HT-29 (cell line): ENCODE results near the gene ZBTB7C. TPM values are rescaled to one million over a fixed set of nuclear protein-coding genes. Genes with fewer than 3 reads are reported as not detected.
A peak's percentile ranks its signal among the peaks of the same experiment; 100 is the strongest.

Experiments
- DNase-seq: peaks from one replicate; pipeline ENCODE4 v3.0.0-alpha.2; 2015; ENCODE audit warnings: low spot score
- total RNA-seq: library from RNA; depleted of rRNA; stranded (reverse); fragments of >200 nt; shearing (Covaris generic); gene quantifications from 2 replicates; pipeline ENCODE4 v1.2.3, GENCODE V29; 2014

Gene ZBTB7C
- total RNA-seq, 1 experiment from 2014 or later: 15.1 TPM

DNA sequence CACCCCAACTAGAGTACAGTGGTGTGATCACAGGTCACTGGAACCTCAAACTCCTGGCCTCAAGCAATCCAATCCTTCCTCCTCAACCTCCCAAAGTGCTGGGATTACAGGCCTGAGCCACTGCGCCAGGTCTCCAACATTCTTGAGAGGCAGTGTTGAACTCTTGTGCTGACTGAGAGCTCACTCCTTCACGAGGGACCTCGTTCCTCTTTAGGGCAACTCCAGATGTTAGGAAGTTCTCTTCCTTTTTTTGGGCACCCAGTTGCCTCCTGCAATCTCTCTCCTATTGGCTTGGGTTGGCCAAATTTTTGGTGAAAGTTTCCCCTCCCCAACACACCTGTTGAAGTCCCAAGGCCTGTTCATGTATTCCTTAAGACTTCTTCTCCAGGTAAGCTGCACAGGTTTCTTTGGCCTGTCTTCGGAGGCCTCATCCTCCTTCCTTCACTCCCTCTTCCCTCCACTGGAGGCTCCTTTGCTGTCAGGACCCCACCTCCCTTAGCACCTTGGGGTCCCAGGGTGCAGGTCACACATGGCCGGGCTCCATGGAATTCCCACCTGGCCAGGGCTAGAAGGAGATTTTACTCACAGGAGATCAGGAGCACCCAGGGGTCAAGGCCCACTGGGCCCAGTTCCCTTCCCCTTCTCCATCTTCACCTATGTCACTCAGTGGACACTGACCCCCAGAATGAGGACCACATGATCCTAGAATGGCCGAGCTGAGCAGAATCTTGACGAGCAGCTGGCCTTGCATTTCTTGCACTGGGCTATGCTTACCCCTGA, 384.1 kb downstream of the ZBTB7C start:
- no peak for DNase-seq

DNA sequence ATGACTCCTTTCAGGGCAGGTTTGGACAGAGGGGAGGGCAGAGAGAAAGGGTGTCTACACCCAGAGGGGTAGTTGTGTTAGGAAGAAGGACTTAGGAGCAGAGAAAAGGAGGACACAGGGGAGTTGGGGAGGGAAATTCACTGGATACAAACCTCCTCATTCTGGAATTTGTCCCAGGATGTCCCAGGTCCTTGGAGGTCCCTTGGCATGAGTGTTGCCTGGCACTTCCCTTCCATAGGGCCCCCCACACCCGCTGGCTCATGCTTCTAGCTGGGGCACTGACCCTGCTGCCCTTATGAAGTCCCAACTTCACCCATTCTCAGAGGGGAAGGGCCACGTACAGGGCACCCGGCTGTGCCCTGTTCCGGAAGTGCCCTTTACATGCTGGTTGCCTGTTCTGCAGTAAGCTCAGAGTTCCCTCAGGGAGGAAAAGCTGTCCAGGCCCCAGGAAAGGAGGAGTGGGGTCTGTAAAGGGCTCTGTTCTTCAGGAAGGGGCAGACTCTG, 385.1 kb downstream of the ZBTB7C start:
- no peak for DNase-seq

DNA sequence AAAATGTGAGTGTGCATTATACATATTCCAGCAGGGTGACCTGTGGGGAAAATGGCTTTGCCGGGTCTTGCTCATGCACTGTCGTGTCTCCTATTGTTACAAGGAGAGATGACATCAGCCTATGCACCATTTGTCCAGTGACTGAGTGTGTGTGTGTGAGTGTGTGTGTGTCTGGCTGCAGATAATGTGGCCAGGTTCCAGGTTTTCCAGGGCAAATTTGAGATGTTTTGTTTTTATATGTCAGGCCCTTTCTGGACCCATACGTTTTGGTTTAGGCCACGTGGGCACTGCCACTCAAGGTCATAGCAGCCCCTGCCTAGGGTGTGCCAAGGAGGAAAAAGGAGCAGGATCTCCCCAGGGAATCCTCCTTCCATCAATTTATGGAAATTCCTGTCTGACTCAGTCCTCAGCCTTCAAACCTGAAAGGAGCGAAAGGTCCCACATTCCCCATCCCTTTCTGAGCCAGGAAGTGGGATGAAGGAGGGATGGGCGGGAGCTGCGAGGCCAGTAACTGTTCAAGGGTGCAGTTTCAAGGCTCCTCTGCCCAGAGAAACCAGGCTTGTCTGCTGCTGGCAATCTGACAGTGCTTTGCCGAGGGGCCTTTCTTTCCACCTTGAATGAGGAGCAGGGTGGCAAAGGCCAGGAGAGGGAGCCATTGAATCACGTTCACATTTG, 385.7 kb downstream of the ZBTB7C start:
- DNase-seq: peak; percentile 79

DNA sequence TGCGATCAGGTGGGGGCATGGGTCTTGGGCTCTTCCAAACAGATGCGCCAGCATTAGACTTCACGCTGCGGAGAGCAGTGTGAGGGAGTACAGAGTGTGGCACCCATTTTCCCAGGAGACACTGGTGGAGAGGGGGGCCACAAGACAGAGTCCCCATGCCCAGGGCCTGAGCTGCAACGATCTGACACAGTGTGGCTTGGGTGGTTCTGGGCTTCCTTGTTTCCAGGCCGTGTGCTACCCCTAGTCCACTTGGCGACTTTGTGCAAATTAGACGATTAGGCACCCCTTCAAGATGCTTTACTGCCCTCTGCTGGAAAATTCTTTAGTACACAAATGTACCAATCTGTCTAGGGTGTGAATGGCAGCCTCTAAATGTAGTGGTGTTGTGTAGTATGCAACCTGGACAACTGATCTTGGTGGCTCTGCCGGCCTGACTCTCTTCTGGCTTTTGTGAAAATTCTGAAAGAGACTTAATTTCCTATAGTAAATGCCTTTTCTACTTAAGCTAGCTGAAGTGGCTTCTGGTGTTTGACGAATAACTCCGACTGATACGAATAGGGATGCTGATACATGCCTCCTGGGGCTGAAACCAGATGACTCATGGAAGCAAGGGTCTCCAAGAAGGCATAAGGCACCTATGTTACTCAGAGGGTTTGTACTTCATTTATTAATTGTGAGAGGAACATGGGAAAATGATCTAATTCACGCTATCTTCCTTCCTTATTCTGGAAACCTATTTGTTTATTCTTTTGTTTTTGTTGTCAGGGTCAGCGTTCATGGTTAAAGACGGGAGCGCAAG, 386.5 kb downstream of the ZBTB7C start:
- DNase-seq: peak; percentile 74

DNA sequence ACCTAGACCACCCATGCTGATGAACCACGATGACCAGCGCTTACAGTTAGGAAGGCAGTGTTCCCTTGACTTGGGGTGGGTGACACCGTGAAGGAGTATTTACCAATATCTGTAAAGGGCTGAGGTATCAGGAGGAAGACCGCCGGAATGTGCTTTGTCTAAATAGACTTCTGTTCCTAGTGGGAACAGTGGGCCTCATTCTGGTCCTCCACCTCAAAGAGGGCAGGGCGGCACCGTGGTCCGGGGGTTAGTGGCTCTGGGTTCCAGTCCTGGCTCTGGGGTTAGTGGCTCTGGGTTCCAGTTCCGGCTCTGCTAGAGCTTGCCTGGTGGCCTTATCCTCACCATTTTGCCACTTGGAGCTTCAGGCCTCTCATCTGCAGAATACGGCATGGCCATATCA, 387.2 kb downstream of the ZBTB7C start:
- no peak for DNase-seq

DNA sequence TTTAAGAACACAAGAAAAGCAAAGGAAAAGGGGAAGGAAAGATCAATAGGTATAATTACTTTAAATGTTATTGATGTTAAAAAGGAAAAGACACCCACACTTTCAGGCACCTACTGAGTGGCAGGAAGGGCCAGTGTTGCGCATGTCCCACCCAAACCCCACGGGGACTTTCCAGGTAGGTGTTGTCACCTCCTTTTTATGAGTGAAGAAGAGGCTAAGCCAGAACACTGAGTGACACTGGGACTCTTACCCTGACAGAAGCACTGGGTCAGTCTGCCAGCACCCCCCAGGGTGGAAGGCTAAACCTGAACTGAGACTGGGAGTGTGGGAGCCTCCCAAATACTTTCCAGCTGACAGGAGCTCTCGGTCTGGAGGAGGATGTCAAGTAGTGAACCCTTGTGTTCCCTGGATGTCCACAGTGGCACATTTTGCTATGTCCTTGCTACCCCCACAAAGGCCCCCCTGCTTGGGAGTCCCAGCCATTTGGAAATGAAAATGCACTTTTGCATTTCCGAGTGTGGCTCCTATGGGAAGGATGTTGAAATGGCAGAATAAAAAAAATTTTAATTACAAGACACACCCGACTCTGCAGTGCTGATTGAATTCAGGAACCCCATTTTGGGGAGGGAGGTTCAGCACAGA, 387.8 kb downstream of the ZBTB7C start:
- no peak for DNase-seq

DNA sequence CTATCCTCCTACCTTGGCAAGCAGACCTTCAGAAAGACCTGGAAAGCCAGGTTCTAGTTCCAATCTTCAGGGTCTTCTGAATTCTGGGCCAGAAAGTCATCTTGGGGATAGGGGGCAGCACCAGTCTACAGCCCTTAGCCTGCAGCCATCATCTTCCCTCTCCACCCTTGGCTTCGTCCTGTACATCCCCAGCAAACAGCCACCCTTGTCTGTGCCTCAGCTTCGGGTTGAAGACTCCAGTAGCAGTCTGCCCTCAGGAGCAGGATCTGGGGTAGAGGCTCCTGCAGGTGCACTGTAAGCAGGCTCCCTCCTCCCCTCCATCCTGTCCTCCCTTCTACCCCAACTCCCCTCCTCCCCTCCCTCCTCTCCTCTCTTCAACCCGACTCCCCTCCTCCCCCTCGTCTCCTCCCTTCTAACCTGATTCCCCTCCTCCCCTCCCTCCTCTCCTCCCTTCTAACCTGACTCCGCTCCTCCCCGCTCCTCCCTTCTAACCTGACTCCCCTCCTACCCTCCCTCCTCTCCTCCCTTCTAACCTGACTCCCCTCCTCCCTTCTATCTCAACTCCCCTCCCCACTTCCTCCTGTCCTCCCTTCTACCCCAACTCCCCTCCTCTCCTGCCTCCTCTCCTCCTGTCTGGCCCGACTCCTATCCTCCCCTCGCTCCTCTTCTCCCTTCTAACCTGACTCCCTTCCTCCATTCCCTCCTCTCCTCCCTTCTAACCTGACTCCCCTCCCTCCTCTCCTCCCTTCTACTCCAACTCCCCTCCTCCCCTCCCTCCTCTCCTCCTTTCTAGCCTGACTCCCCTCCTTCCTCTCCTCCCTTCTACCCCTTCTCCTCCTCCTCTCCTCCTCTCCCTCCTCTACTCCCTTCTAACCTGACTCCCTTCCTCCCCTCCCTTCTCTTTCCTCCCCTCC, 388.6 kb downstream of the ZBTB7C start:
- DNase-seq: no peak

DNA sequence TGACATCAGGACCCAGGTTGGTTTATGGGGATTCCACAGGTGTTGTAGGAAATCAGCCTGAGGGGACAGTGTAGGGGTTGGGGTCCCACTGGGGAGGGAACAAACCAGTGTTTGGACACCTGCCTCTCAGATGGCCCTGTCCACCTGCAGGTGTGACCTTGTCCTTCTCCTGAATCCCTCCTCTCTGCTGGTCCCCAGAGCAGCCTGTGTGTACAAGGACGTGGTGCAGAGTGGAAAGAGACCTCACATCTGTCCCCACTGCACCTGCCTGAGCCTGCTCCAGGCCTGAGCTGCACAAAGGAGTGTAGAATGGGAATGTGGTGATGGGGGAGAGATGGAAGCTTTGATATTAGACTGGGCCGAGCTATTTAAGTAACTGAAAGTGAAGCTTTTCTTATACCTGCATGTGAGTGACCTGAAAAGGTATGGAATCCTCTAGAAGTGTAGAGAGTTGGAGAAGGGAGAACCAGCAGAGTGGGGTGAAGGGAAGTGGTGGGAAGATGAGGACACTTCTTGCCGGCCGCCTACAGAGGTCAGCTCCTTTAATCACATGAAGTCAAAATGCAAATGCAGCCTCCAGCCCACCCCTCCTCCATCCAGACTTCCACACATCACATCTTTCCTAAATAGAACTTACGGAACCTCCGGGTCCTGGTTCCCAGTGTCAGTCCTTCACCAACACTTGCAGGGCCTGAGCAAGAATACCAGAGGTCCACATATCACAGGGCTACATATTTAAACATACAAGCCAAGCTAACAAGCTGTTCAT, 389.4 kb downstream of the ZBTB7C start:
- DNase-seq: no peak

DNA sequence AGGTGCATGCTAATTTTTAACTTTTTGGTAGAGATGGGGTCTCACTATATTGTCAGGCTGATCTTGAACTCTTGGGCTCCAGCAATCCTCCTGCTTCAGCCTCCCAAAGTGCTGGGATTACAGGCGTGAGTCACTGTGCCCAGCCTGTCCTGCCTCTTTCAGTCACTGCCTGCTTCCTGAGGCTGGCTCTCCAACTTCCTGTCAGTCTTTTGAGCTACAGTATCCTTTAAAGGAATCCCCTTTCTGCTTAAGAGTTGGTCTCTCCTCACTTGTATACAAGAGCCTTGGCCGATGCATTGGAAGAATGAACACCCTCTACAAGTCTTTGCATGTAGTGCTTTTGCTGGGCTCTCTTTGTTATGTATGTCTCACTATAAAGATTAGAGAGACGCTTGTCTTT, 390.3 kb downstream of the ZBTB7C start:
- no peak for DNase-seq

DNA sequence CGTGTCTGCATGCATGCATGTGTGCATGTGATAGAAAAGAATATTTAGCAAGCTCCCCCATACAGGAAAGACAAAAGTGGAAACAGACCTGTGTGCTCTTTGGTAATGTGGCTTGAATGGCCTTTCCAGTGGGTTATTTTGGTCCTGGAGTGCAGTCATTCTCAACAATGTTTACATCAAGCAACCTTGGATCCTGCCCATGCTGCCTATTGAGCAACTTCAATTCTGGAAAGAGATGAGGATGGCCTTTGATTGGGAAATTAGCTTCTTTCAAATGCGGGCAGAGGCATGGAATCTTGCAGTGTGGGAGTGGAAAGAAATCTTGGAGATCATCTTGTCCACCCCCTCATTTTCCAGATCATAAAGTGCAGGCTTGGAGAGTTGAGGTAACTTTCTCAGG, 391.5 kb downstream of the ZBTB7C start:
- no peak for DNase-seq

DNA sequence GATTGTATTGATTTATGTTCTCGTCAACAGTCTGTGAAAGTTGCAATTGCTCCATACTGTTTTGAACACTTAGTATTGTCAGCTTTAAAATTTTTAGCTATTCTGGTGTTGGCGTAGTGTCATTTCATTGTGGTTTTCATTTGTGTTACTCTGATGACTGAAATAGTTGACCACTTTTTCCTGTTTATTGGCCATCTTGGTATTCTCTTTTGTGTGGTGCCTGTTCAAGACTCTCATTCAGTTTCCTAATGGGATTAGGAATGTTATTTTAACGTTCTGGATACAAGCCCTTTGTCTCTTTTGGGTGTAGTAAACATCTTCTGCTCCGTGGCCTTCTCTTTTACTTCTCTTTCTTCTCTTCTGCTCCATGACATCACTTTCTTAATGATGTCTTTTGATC, 396.0 kb downstream of the ZBTB7C start:
- no peak for DNase-seq

DNA sequence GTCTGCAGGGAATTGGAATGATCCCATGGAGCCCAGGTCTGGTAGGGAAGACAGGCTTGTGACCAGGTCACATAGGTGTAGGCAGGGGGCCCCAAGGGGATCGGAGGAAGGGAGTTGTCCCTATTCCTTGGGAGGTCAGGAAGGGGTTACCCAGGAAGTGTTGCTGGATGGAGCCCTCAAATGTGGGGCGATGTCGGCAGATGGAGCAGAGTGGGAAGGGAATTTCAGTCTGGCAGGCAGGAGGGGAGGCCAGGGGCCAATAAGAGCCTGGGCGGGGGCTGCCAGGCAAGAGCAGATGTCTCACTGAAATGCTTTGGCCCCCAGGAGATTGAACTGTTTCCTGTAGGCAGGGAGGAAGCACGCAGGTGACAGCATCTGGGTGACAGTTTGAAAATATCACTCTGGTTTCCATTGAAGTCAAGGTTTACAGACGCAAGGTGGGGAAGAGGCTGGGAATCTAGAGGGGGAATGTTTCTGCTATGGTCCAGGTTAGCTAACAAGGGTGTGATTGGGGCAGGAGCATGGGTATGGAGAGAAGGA, 397.2 kb downstream of the ZBTB7C start:
- DNase-seq: no peak

DNA sequence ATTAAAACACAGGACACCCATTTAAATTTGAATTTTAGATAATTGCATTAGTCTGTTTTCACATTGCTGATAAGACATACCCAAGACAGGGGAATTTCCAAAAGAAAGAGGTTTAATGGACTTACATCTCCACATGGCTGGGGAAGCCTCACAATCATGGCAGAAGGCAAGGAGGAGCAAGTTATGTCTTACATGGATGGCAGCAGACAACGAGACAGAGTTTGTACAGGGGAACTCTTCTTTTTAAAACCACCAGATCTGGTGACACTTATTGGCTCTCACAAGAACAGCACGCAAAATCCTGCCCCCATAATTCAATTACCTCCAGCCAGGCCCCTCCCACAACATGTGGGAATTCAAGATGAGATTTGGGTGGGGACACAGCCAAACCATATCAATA, 398.9 kb downstream of the ZBTB7C start:
- DNase-seq: no peak

DNA sequence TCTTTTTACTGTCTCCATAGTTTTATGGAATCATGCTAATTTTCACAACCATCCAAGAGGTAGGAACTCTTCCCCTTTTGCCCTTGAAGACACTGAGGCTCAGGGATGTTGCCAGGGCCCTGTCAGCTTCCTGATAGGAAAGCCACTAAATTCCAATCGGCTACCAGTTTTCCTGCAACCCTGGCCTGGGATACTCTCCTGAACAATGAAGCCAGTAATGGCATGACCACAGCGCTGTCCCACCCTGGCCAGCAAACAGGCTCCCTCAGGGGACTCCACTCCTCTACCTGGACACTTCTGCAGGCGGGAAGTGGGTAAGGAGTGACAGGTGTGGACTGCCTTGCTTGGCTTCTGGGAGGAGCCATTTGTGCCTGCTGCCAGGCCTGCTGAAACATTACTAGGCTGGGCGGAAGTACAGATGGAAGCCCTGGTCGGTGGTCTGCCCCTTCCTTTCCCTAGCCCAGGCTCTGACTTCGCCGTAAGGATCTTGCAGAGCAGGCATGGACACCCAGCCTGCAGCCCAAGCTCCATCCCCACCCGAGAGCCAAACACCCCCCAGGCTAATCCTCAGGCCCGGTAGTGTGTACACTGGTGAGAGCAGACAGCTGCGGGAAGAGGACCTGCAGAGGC, 400.0 kb downstream of the ZBTB7C start:
- DNase-seq: peak; percentile 10

DNA sequence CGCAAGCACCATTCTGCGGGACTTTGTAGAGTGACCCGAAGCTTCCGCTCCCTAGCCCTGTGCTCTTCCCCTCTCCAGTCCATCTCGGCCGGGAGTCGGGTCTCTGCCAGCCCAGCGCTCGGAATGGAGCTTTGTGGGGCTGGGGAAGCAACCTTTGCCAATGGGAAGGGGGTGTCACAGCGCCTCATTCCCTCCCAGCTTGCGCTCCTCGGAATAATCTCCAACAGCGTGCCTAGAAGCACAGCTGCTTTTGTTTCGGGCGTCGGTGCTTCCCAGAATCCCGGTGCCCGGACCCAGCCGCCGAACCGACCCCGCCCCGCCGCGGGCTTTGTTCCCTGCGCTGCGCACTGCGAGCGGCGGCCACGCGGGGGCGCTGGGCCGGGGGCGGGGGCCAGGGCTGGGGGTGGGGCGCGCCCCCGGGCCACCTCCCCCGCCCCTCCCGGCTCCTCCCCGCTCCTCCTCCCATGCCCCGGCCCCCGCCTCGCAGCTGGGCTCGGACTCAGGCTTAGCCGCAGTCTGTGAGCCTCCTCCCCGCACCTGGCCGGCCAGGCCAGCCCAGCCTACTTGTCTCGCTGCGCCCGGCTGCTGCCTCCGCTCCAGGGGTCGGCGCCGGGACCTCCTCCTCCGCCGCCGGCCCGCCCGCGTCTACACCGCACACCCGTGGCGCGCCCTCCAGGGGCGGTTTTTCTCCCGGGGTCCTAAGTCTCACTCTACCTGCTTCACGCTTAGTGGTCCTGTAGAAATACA, 401.1 kb downstream of the ZBTB7C start:
- peak; percentile 64 for DNase-seq

DNA sequence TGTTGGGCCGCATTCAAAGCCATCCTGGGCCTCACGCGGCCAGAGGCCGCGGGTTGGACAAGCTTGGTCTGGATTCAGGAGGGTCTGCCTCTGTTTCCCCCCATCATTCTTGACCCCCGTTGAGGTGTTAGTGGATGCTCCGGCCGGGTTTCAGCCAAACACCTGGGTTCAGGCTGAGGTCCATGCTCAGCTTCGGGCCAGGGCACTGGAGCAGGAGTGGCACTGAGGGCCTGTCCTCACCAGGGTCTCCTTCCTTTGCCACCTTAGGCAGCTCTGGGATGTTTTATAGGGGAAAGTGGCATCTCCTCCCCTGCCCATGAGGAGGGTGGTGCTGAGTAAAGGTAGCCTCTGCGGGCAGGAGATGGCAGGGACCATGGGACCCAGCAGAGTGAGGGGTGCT, 401.8 kb downstream of the ZBTB7C start:
- DNase-seq: no peak

DNA sequence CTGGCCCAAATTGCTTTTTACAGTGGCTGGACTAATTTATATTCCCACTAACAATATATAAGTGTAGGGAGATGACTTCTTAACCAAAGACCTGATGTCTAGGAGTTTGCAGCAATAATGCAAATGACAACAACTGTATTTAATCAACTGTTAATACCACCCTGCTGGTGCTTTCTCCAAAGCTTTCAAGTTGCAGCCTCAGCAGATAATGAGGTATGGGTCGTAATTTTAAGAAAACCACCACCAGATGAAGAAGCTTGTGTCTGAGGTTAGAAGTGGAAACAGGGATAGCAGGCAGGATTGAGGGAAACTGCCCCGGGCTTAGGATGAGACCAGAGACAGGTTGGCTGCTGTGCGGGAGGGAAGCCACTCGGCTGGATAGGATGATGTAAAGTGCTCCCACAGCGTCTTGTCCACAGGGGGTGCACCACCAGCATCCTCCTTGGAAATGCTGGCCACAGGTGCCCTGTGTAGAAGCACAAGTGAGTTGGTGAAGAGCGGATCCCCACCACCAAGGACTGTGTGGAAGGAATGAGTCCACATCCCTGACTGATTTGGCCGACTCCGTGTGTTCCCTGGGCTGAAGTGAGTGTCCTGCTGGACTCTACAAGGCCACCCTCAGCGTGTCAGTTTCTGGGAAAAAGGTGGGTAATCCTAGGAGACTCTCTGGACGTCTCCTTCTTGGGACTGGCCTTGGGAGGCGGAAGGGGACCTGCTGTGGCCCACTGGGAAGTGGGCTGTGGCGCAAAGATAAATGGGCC, 402.6 kb downstream of the ZBTB7C start:
- DNase-seq: no peak

DNA sequence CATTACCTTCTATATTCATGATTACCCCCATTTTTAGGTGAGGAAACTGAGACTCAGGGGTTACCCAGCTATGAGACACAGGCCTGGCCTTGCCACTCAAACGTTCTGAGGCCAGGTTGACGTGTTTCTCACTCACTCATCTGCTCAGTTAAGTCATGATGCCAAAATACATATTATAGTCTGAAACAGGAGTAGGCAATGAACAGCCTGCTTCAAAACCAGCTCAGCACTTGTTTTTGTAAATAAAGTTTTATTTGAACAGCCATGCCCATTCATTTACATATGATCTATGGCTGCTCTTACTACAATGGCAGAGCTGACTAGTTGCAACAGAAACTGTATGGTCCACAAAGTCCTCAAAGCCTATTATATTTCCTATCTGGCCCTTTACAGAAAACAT, 404.6 kb downstream of the ZBTB7C start:
- no peak for DNase-seq
